ENCODE results near the gene WDR70.

DNA sequence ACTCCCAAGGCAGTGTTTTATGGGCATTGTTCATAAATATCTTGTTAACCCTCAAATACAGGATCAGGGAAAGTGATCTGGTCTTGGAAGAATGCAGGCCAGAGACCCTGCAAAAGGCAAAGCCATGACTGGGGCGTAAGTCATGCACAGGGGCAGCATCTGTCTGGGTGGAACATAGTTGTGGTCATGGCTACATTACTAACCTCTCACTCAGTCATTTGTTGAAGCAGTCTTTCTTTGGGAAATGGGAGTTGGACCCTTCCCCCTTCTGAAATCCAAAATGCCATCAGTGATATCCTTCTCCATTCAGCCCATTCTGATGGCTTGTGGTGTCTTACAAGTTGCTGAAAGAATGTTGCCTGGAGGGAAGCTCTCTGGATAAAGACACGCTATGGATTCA is 392.6 kb downstream of the WDR70 start:
- TF ChIP-seq SP1 (IDR thresholded peaks at IDR 0.05) (no peak), ELF4 (IDR thresholded peaks at IDR 0.05) (no peak), HDGF (IDR thresholded peaks at IDR 0.05; ENCODE audit: borderline replicate concordance) (no peak), L3MBTL2 (conservative IDR thresholded peaks at IDR 0.05) (no peak), NFRKB (IDR thresholded peaks at IDR 0.05) (no peak), CTBP1 (IDR thresholded peaks at IDR 0.05; ENCODE audit: borderline replicate concordance) (no peak), LEF1 (IDR thresholded peaks at IDR 0.05; ENCODE audit: borderline replicate concordance) (no peak), BHLHE40 (IDR thresholded peaks at IDR 0.05; ENCODE audit: borderline replicate concordance) (no peak), FOXM1 (IDR thresholded peaks at IDR 0.05; ENCODE audit: borderline replicate concordance) (no peak), ARNT (IDR thresholded peaks at IDR 0.05) (no peak), SUZ12 (IDR thresholded peaks at IDR 0.05) (no peak), FOXK2 (IDR thresholded peaks at IDR 0.05) (no peak)

Data from HEK293T (cell line).